Chondrocyte (in vitro differentiated cells): ENCODE results near the gene GNAQ. TPM values are rescaled to one million over a fixed set of nuclear protein-coding genes. Genes with fewer than 3 reads are reported as not detected.

Experiments
- DNase-seq: peaks from one replicate; pipeline ENCODE4 v3.0.0; 2021; ENCODE audit warnings: mixed read lengths, low spot score
- H3K27ac Mint-ChIP-seq: one replicate; pipeline ENCODE4 v1.8.0; 2021; ENCODE audit warnings: mild to moderate bottlenecking, moderate library complexity, mixed read lengths; ENCODE audit not compliant: unreplicated experiment
- H3K27me3 Mint-ChIP-seq: 2 replicates; pipeline ENCODE4 v1.8.0; 2021; ENCODE audit warnings: low read depth, mixed read lengths
- H3K36me3 Mint-ChIP-seq: 2 replicates; pipeline ENCODE4 v1.8.0; 2021; ENCODE audit warnings: low read depth, mixed read lengths
- H3K4me1 Mint-ChIP-seq: 2 replicates; pipeline ENCODE4 v1.8.0; 2021; ENCODE audit warnings: low read depth, mild to moderate bottlenecking, mixed read lengths
- H3K4me3 Mint-ChIP-seq: one replicate; pipeline ENCODE4 v1.8.0; 2021; ENCODE audit warnings: mild to moderate bottlenecking, moderate library complexity, mixed read lengths; ENCODE audit not compliant: unreplicated experiment
- H3K9me3 Mint-ChIP-seq: 2 replicates; pipeline ENCODE4 v1.8.0; 2021; ENCODE audit warnings: low read depth, mixed read lengths
- CTCF ChIP-seq: fragments of 200-600 bp; sonication (generic); IDR thresholded peaks from 2 replicates; pipeline ENCODE4 v1.5.0; 2021; ENCODE audit warnings: antibody characterized with exemption, mild to moderate bottlenecking, moderate library complexity
- total RNA-seq: library from RNA; stranded (reverse); gene quantifications from 3 replicates; pipeline ENCODE4 v1.2.1, GENCODE V29; 2021

Gene GNAQ
- total RNA-seq, 1 donor from 2014 or later = 87.0 TPM

GRCh38 chr9:78013934-78014333, 17.7 kb downstream of the GNAQ start:
- TF ChIP-seq CTCF = no peak

GRCh38 chr9:78011049-78011448, 20.6 kb downstream of the GNAQ start:
- Mint-ChIP-seq H3K36me3 (peaks cover 3% of the 10 kb centered on the region), H3K4me1 (peaks cover 73% of the 10 kb centered on the region), H3K27ac (peak overlapping the region; percentile 77), H3K27me3 (no peaks in the 10 kb centered on the region), H3K4me3 (no peak overlapping the region), H3K9me3 (no peaks in the 10 kb centered on the region)
- DNase-seq = no peak
- no peak for TF ChIP-seq CTCF

More at GRCh38 chr9:78013934-78014333, 17.7 kb downstream of the GNAQ start:
- Mint-ChIP-seq H3K36me3 (peaks cover 3% of the 10 kb centered on the region), H3K9me3 (no peaks in the 10 kb centered on the region), H3K4me3 (peak overlapping the region; percentile 49), H3K27ac (peak overlapping the region; percentile 84), H3K27me3 (no peaks in the 10 kb centered on the region), H3K4me1 (peaks cover 76% of the 10 kb centered on the region)
- DNase-seq = no peak

- DNase-seq = no peak
- Mint-ChIP-seq H3K36me3 (peaks cover 3% of the 10 kb centered on the region), H3K27me3 (no peaks in the 10 kb centered on the region), H3K27ac (peak overlapping the region; percentile 77), H3K9me3 (no peaks in the 10 kb centered on the region), H3K4me1 (peaks cover 78% of the 10 kb centered on the region), H3K4me3 (no peak overlapping the region)
- no peak for TF ChIP-seq CTCF
Measured at GRCh38 chr9:78010445-78010844, 21.2 kb downstream of the GNAQ start.

- Mint-ChIP-seq H3K27ac (no peak overlapping the region), H3K9me3 (no peaks in the 10 kb centered on the region)
- DNase-seq = no peak
Measured at GRCh38 chr9:78009186-78009585, 22.4 kb downstream of the GNAQ start.

GRCh38 chr9:78006734-78007133, 24.9 kb downstream of the GNAQ start:
- H3K4me1 Mint-ChIP-seq = peaks cover 69% of the 10 kb centered on the region
- H3K4me3 Mint-ChIP-seq = no peak overlapping the region
- H3K36me3 Mint-ChIP-seq = peaks cover 6% of the 10 kb centered on the region
- no peak overlapping the region for H3K27ac Mint-ChIP-seq
- no peaks in the 10 kb centered on the region for H3K27me3 Mint-ChIP-seq
- no peak for TF ChIP-seq CTCF
- no peak for DNase-seq
- H3K9me3 Mint-ChIP-seq = no peaks in the 10 kb centered on the region

More at GRCh38 chr9:78009186-78009585, 22.4 kb downstream of the GNAQ start:
- Mint-ChIP-seq H3K4me3 (no peak overlapping the region), H3K36me3 (peaks cover 6% of the 10 kb centered on the region), H3K27me3 (no peaks in the 10 kb centered on the region), H3K4me1 (peaks cover 74% of the 10 kb centered on the region)
- TF ChIP-seq CTCF = no peak
